ENCODE measurements around the gene PKDREJ.

DNA sequence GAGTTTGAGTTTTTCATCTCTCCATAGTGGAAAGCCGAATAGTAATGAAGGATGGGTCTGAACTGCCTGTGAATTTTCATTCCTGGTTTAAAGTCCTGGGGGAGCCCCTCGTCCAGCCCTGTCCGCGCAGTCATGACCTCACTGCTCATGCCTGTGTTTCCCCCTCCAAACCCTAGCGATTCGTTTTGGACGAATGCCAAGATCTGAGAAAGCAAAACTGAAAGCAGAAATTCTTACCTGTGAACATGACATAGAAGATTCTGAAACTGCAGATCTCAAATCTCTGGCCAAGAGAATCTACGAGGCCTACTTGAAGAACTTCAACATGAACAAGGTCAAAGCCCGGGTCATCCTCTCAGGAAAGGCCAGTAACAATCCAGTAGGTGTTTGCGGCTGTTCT, 43.5 kb downstream of the PKDREJ start:
- TF ChIP-seq, protein P1, sequence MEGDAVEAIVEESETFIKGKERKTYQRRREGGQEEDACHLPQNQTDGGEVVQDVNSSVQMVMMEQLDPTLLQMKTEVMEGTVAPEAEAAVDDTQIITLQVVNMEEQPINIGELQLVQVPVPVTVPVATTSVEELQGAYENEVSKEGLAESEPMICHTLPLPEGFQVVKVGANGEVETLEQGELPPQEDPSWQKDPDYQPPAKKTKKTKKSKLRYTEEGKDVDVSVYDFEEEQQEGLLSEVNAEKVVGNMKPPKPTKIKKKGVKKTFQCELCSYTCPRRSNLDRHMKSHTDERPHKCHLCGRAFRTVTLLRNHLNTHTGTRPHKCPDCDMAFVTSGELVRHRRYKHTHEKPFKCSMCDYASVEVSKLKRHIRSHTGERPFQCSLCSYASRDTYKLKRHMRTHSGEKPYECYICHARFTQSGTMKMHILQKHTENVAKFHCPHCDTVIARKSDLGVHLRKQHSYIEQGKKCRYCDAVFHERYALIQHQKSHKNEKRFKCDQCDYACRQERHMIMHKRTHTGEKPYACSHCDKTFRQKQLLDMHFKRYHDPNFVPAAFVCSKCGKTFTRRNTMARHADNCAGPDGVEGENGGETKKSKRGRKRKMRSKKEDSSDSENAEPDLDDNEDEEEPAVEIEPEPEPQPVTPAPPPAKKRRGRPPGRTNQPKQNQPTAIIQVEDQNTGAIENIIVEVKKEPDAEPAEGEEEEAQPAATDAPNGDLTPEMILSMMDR (IDR thresholded peaks at IDR 0.05) = no peak
- no peak for TF ChIP-seq POLR2A (IDR thresholded peaks at IDR 0.05)
- TF ChIP-seq EP300 (IDR thresholded peaks at IDR 0.05) = no peak

Measured in suprapubic skin (tissue), 3 donors.